K562 (cell line): ENCODE measurements around the gene PSMA7. TPM values are rescaled to one million over a fixed set of nuclear protein-coding genes. Genes with fewer than 3 reads are reported as not detected.

Source experiments
- ATAC-seq: fragments of 200-7000 bp; cut with Tn5 transposase; 3 replicates; pipeline ENCODE4 v1.9.1; 2020; ENCODE audit warnings: moderate library complexity
- BruUV-seq: library from RNA; stranded (reverse); fragments of 400-500 nt; replicated peaks from 2 replicates; lab custom pipeline; 2021; lab: Mats Ljungman, UMichigan
- CTCF ChIA-PET: fragments of 300-600 bp; formaldehyde crosslinking; extraction: SDS; loops from one replicate; lab custom pipeline; 2021; ENCODE audit warnings: low intra/inter-chr PET ratio; lab: Yijun Ruan, JAX
- POLR2A ChIA-PET: fragments of 300-600, 350-650 bp; sonication (Branson Sonifier 250); formaldehyde crosslinking; extraction: SDS; loops from one replicate; lab custom pipeline; 2021; ENCODE audit warnings: antibody characterized with exemption, inconsistent platforms; lab: Yijun Ruan, JAX
- DNase-seq, 4 experiments: peaks; one replicate each; pipeline versions ENCODE4 v3.0.0 to v3.0.0-alpha.2; 2011 to 2018; ENCODE audit warnings: low spot score in 3 of 4, mixed read lengths in 3 of 4; ENCODE audit errors: extremely low read depth in 1 of 4
- FAIRE-seq: peaks from 2 replicates; lab custom pipeline; 2011; peaks lifted over from hg19 to GRCh38; lab: Jason Lieb, UNC
- H2AFZ ChIP-seq: 2 replicates; pipeline ENCODE4 v1.6.0; 2011; ENCODE audit warnings: low read depth, low read length, control low read depth, inconsistent platforms
- H3K27ac ChIP-seq: fragments of 200-600 bp; 3 replicates; pipeline ENCODE4 v1.8.0; 2011; ENCODE audit warnings: low read depth, mild to moderate bottlenecking, control low read depth, inconsistent platforms, low read length, moderate library complexity, mixed read lengths; ENCODE audit errors: extremely low read depth
- H3K27me3 ChIP-seq, 2 experiments: fragments of 300-600 bp in 1 of 2; 2 replicates in 1 of 2; 3 replicates in 1 of 2; pipeline versions ENCODE4 v1.6.0 to v1.8.0; 2011; ENCODE audit warnings: inconsistent platforms in 2 of 2, low read length in 2 of 2, mild to moderate bottlenecking in 1 of 2, mixed read lengths in 1 of 2, moderate library complexity in 1 of 2; ENCODE audit not compliant: control insufficient read depth in 2 of 2, insufficient read depth in 2 of 2
- H3K36me3 ChIP-seq: fragments of 300-600 bp; 3 replicates; pipeline ENCODE4 v1.8.0; 2011; ENCODE audit warnings: mild to moderate bottlenecking, low read length, inconsistent platforms; ENCODE audit not compliant: control insufficient read depth, insufficient read depth
- H3K4me1 ChIP-seq, 2 experiments: fragments of 200-600 bp in 1 of 2; replicated peaks in 1 of 2; 2 replicates in 1 of 2; 3 replicates in 1 of 2; pipeline versions ENCODE4 v1.5.1 to v1.8.0; 2011; ENCODE audit warnings: inconsistent platforms in 2 of 2, low read length in 2 of 2, mild to moderate bottlenecking in 1 of 2, mixed read lengths in 1 of 2, moderate library complexity in 1 of 2; ENCODE audit not compliant: control insufficient read depth in 2 of 2, insufficient read depth in 2 of 2
- H3K4me2 ChIP-seq: 2 replicates; pipeline ENCODE4 v1.6.1; 2011; ENCODE audit warnings: low read length, control low read depth, inconsistent platforms, mixed read lengths; ENCODE audit not compliant: insufficient read depth
- H3K4me3 ChIP-seq: fragments of 200-600 bp; sonication (generic), shearing (Covaris generic); 2 replicates; pipeline ENCODE4 v1.5.1; 2016; ENCODE audit warnings: control low read depth, inconsistent platforms
- H3K79me2 ChIP-seq: fragments of 200-600 bp; 3 replicates; pipeline ENCODE4 v1.8.0; 2011; ENCODE audit warnings: low read length, inconsistent platforms; ENCODE audit not compliant: control insufficient read depth, insufficient read depth
- H3K9ac ChIP-seq, 2 experiments: 2 replicates each; pipeline versions ENCODE4 v1.6.0 to v1.6.1; 2011; ENCODE audit warnings: low read depth in 2 of 2, low read length in 2 of 2, control low read depth in 1 of 2, inconsistent platforms in 1 of 2, mild to moderate bottlenecking in 1 of 2, mixed read lengths in 1 of 2; ENCODE audit not compliant: insufficient read depth in 1 of 2
- H3K9me1 ChIP-seq: one replicate; pipeline ENCODE4 v1.6.0; 2011; ENCODE audit warnings: inconsistent platforms, mild to moderate bottlenecking, low read length, moderate library complexity; ENCODE audit not compliant: control insufficient read depth, insufficient read depth
- H3K9me3 ChIP-seq: replicated peaks from 2 replicates; pipeline ENCODE4 v1.5.1; 2011; ENCODE audit warnings: low read depth, low read length, inconsistent platforms; ENCODE audit not compliant: control insufficient read depth, insufficient read depth
- H4K20me1 ChIP-seq: replicated peaks from 2 replicates; pipeline ENCODE4 v1.6.1; 2011; ENCODE audit warnings: low read length, inconsistent platforms, mixed read lengths; ENCODE audit not compliant: control insufficient read depth, insufficient read depth
- ARNT ChIP-seq, 2 experiments: fragments of 450-650 bp; IDR thresholded peaks; 2 replicates each; pipeline ENCODE4 v1.6.1; 2016; ENCODE audit warnings: mild to moderate bottlenecking in 1 of 2
- BRCA1 ChIP-seq, 2 experiments: fragments of 450-650 bp in 1 of 2; sonication (generic) in 1 of 2; formaldehyde crosslinking in 1 of 2; IDR thresholded peaks; 2 replicates each; pipeline versions ENCODE4 v1.5.0 to v1.6.1; 2017 to 2020; ENCODE audit warnings: mild to moderate bottlenecking in 1 of 2, missing genetic modification reagents in 1 of 2
- CHD4 ChIP-seq: fragments of 200-600 bp; sonication (generic); IDR thresholded peaks from 3 replicates; pipeline ENCODE4 v1.6.1; 2012; ENCODE audit warnings: low read depth, mild to moderate bottlenecking, mixed read lengths, low read length, inconsistent platforms; ENCODE audit not compliant: insufficient read depth, insufficient replicate concordance, poor library complexity, severe bottlenecking
- CREBBP ChIP-seq: IDR thresholded peaks from one replicate; pipeline ENCODE4 v1.6.1; 2012; ENCODE audit warnings: low read depth, mild to moderate bottlenecking, control low read depth, inconsistent platforms, low read length
- DACH1 ChIP-seq: fragments of 450-650 bp; IDR thresholded peaks from 2 replicates; pipeline ENCODE4 v1.6.1; 2018; ENCODE audit not compliant: partially characterized antibody
- EP300 ChIP-seq: IDR thresholded peaks from 2 replicates; pipeline ENCODE4 v1.6.1; 2012; ENCODE audit warnings: low read length, improper control_type of control experiment
- HOXB6 ChIP-seq: fragments of 250-450 bp; sonication (Bioruptor Pico); IDR thresholded peaks from 2 replicates; pipeline ENCODE4 v1.5.1; 2022; ENCODE audit warnings: mild to moderate bottlenecking, borderline replicate concordance
- MBD2 ChIP-seq: sonication (generic); IDR thresholded peaks from 2 replicates; pipeline ENCODE4 v1.6.1; 2016; ENCODE audit warnings: low read depth, borderline replicate concordance
- PPARD ChIP-seq: fragments of 250-450 bp; sonication (Bioruptor Pico); IDR thresholded peaks from 2 replicates; pipeline ENCODE4 v1.8.0; 2022; ENCODE audit warnings: inconsistent platforms, mild to moderate bottlenecking, moderate library complexity
- SAFB ChIP-seq: fragments of 200-400 bp; formaldehyde crosslinking; IDR thresholded peaks from 2 replicates; pipeline ENCODE4 v1.6.1; 2017; ENCODE audit warnings: low read depth, low read length, borderline replicate concordance
- SMAD4 ChIP-seq: fragments of 250-450 bp; sonication (Bioruptor Pico); conservative IDR thresholded peaks from 2 replicates; pipeline ENCODE4 v1.8.0; 2021; ENCODE audit warnings: inconsistent platforms, mild to moderate bottlenecking, moderate library complexity
- TAF15 ChIP-seq: fragments of 200-400 bp; formaldehyde crosslinking; IDR thresholded peaks from 2 replicates; pipeline ENCODE4 v1.6.1; 2017; ENCODE audit warnings: mild to moderate bottlenecking, low read depth, low read length, moderate library complexity
- TCF3 ChIP-seq: sonication (generic); formaldehyde crosslinking; IDR thresholded peaks from 2 replicates; pipeline ENCODE4 v1.4.0; 2020; ENCODE audit warnings: mild to moderate bottlenecking, missing genetic modification reagents
- ZNF12 ChIP-seq: sonication (generic); formaldehyde crosslinking; IDR thresholded peaks from 2 replicates; pipeline ENCODE4 v1.4.0; 2020; ENCODE audit warnings: mild to moderate bottlenecking, missing genetic modification reagents
- ZNF184 ChIP-seq: sonication (generic); formaldehyde crosslinking; IDR thresholded peaks from 2 replicates; pipeline ENCODE4 v1.5.0; 2020; ENCODE audit warnings: missing genetic modification reagents
- ZNF224 ChIP-seq: sonication (generic); formaldehyde crosslinking; IDR thresholded peaks from 2 replicates; pipeline ENCODE4 v1.8.0; 2022; ENCODE audit warnings: mild to moderate bottlenecking, missing genetic modification reagents
- WGBS: fragments of 100-300 bp; shearing (Covaris generic); methylation state at CpG from one replicate; pipeline ENCODE4 v1.1.6; 2016; ENCODE audit warnings: low coverage, mixed read lengths; ENCODE audit not compliant: insufficient coverage; ENCODE audit errors: missing lambda C conversion rate; 5-methylcytosine and 5-hydroxymethylcytosine counted together
- in situ Hi-C: fragments of 300-500 bp; cut with MboI; formaldehyde crosslinking; loops from 4 replicates; pipeline ENCODE4 v1.15.0; 2018; ENCODE audit warnings: inconsistent platforms, mixed read lengths
- intact Hi-C: fragments of 100-400 bp; cut with micrococcal nuclease; formaldehyde crosslinking; loops from 2 replicates; pipeline ENCODE4 v1.14.2; 2022
- polyA plus RNA-seq, 8 experiments: library from polyadenylated mRNA; depleted of rRNA in 4 of 8; stranded (reverse) in 5 of 8; unstranded in 3 of 8; fragments of >200 nt; fragmentation: Nextera tagmentation in 2 of 8; fragmentation: Illumina TruSeq in 1 of 8; extraction: Ambion mirVana in 2 of 8; extraction: Trizol in 1 of 8; gene quantifications; 2 replicates each; pipeline versions ENCODE4 v1.2.1 to v1.2.3, GENCODE V29; 2011 to 2014; ENCODE audit warnings: inconsistent platforms in 1 of 8, missing spikeins in 1 of 8
- total RNA-seq, 7 experiments: library from RNA; depleted of rRNA in 6 of 7; stranded (reverse); fragments of >200 nt in 6 of 7; fragmentation: Illumina TruSeq in 2 of 7; extraction: Trizol in 2 of 7; gene quantifications; 2 replicates each; pipeline versions ENCODE4 v1.2.1 to v1.2.3, GENCODE V29; 2011 to 2021; ENCODE audit warnings: low replicate concordance in 1 of 7
- TF ChIP-seq, protein P1 (sequence below): fragments of 250-450 bp; sonication (Bioruptor Pico); IDR thresholded peaks from 2 replicates; pipeline ENCODE4 v1.5.1; 2021; ENCODE audit warnings: mild to moderate bottlenecking
- TF ChIP-seq, protein P2 (sequence below): fragments of 450-650 bp; formaldehyde crosslinking; IDR thresholded peaks from 2 replicates; pipeline ENCODE4 v1.4.0; 2020; ENCODE audit warnings: mild to moderate bottlenecking, moderate library complexity
- TF ChIP-seq, protein P3 (sequence below): fragments of 200-400 bp; formaldehyde crosslinking; IDR thresholded peaks from 2 replicates; pipeline ENCODE4 v1.6.1; 2017; ENCODE audit warnings: mild to moderate bottlenecking, low read depth, low read length, moderate library complexity

PSMA7 gene
- total and polyA plus RNA-seq, 9 of the 15 experiments (the other 6 are each of a cell fraction or from before 2014, with no cell fraction given): 257 to 510 (median 393) TPM

DNA sequence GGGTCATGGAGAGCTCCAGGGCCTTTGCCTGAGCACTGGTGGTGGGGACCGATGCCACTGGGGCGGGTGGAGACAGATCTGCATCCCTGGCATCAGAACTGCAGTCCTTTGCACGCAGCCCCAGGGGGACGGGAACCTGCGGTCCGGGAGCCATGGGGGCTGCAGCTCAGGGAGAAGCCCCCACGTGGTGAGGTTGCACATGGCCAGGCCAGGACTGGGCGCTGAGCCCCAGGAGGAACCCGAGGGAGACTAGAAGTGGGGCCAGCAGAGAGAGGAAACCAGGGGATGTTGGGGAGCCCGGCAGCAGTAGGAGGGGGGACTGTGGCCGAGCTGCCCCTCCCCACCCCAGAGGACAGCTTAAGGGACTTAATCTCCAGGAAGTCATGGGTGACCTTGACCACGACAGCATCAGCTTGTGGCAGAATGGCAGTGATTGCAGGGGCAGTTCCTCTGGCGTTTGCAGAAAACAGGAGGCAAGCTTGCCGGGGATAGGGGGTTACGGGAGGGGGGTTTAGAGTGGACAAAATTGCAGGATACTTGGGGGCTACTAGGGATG is 38.9 kb downstream of the PSMA7 start:
- WGBS: 6% methylated on average over 12 of the region's 15 CpGs
- intact Hi-C loops: no loop called here
- CTCF ChIA-PET: no interaction called here
- no peaks in the 10 kb centered on the region for H3K36me3 ChIP-seq
- H3K27ac ChIP-seq: no peak overlapping the region
- no peaks in the 10 kb centered on the region for H3K79me2 ChIP-seq
- no peak overlapping the region for H2AFZ ChIP-seq
- H3K9me3 ChIP-seq: peaks cover 4% of the 10 kb centered on the region
- in situ Hi-C loops: no loop called here
- H3K27me3 ChIP-seq: peaks cover 29 to 58% of the 10 kb centered on the region in 2 experiments
- ATAC-seq (no peak), DNase-seq (no peak), FAIRE-seq (no peak)
- H4K20me1 ChIP-seq: no peaks in the 10 kb centered on the region
- no peak overlapping the region for H3K4me3 ChIP-seq
- POLR2A ChIA-PET: interaction anchor here (0.7 kb wide), 1 partner anchor 16 kb away, joined by 4 read pairs; no protein-coding TSS in a partner anchor
- no peaks in the 10 kb centered on the region for H3K9me1 ChIP-seq
- no peak overlapping the region for H3K4me2 ChIP-seq
- H3K9ac ChIP-seq: no peak overlapping the region
- BruUV-seq: no TSS peak
- H3K4me1 ChIP-seq: peaks cover 0 to 18% of the 10 kb centered on the region in 2 experiments; a peak in 3 of 5 replicates
- TF ChIP-seq EP300: no peak
- TF ChIP-seq, protein P1, sequence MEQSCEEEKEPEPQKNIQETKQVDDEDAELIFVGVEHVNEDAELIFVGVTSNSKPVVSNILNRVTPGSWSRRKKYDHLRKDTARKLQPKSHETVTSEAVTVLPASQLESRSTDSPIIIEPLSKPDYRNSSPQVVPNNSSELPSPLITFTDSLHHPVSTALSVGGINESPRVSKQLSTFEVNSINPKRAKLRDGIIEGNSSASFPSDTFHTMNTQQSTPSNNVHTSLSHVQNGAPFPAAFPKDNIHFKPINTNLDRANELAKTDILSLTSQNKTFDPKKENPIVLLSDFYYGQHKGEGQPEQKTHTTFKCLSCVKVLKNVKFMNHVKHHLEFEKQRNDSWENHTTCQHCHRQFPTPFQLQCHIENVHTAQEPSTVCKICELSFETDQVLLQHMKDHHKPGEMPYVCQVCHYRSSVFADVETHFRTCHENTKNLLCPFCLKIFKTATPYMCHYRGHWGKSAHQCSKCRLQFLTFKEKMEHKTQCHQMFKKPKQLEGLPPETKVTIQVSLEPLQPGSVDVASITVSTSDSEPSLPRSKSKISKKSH (CRISPR knock-in tag): no peak
- no peak for TF ChIP-seq ARNT (IDR thresholded peaks at IDR 0.05)
- TF ChIP-seq ZNF224 (CRISPR knock-in tag): no peak
- TF ChIP-seq HOXB6 (CRISPR knock-in tag): no peak
- TF ChIP-seq TAF15: no peak
- TF ChIP-seq CHD4: no peak
- no peak for TF ChIP-seq BRCA1 (IDR thresholded peaks at IDR 0.05)
- no peak for TF ChIP-seq BRCA1 (CRISPR knock-in tag; IDR thresholded peaks at IDR 0.05)
- no peak for TF ChIP-seq ZNF12
- TF ChIP-seq DACH1: no peak
- TF ChIP-seq TCF3 (CRISPR knock-in tag): no peak
- TF ChIP-seq SAFB: no peak
- TF ChIP-seq SMAD4 (CRISPR knock-in tag): no peak
- TF ChIP-seq ZNF184 (CRISPR knock-in tag): no peak
- TF ChIP-seq, protein P2, sequence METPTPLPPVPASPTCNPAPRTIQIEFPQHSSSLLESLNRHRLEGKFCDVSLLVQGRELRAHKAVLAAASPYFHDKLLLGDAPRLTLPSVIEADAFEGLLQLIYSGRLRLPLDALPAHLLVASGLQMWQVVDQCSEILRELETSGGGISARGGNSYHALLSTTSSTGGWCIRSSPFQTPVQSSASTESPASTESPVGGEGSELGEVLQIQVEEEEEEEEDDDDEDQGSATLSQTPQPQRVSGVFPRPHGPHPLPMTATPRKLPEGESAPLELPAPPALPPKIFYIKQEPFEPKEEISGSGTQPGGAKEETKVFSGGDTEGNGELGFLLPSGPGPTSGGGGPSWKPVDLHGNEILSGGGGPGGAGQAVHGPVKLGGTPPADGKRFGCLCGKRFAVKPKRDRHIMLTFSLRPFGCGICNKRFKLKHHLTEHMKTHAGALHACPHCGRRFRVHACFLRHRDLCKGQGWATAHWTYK (CRISPR knock-in tag): no peak
- no peak for TF ChIP-seq MBD2
- TF ChIP-seq PPARD: no peak
- TF ChIP-seq, protein P3, sequence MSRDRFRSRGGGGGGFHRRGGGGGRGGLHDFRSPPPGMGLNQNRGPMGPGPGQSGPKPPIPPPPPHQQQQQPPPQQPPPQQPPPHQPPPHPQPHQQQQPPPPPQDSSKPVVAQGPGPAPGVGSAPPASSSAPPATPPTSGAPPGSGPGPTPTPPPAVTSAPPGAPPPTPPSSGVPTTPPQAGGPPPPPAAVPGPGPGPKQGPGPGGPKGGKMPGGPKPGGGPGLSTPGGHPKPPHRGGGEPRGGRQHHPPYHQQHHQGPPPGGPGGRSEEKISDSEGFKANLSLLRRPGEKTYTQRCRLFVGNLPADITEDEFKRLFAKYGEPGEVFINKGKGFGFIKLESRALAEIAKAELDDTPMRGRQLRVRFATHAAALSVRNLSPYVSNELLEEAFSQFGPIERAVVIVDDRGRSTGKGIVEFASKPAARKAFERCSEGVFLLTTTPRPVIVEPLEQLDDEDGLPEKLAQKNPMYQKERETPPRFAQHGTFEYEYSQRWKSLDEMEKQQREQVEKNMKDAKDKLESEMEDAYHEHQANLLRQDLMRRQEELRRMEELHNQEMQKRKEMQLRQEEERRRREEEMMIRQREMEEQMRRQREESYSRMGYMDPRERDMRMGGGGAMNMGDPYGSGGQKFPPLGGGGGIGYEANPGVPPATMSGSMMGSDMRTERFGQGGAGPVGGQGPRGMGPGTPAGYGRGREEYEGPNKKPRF: no peak
- no peak for TF ChIP-seq CREBBP
